ENCODE measurements around the gene PARS2. TPM values are rescaled to one million over a fixed set of nuclear protein-coding genes. Genes with fewer than 3 reads are reported as not detected.
A peak's percentile ranks its signal among the peaks of the same experiment; 100 is the strongest.

The PARS2 gene
- total RNA-seq, 1 experiment from 2014 or later = 10.2 TPM

- H3K27ac Mint-ChIP-seq = 0 out of 7 replicates have a peak overlapping the region, but pooled peaks of 1 of the 3 experiments have one; percentile 57
- Histone ChIP-seq H3K9ac (ENCODE audit: extremely low read depth, insufficient read length, low read length) (no peak overlapping the region), H2BK120ac (ENCODE audit: low read depth, low read length, poor library complexity, severe bottlenecking) (no peak overlapping the region), H3K23ac (ENCODE audit: insufficient read length, low read depth, low read length) (no peak overlapping the region), H2BK15ac (ENCODE audit: low read depth, low read length) (no peak overlapping the region), H4K5ac (ENCODE audit: insufficient read length, low read depth, low read length) (no peak overlapping the region), H2BK20ac (ENCODE audit: low read depth, low read length, poor library complexity, severe bottlenecking) (no peak overlapping the region), H3K27me3 (ENCODE audit: insufficient read depth, low read length) (no peaks in the 10 kb centered on the region), H3K4ac (ENCODE audit: low read depth, low read length) (no peak overlapping the region), H3K56ac (ENCODE audit: insufficient read length, low read depth, low read length) (no peak overlapping the region), H4K8ac (replicated peaks; ENCODE audit: insufficient read length, low read depth, low read length) (no peak overlapping the region), H3K79me1 (ENCODE audit: insufficient read depth, low read depth, low read length, poor library complexity, severe bottlenecking) (no peaks in the 10 kb centered on the region), H4K91ac (ENCODE audit: insufficient read length, low read depth, low read length) (no peak overlapping the region), H2BK12ac (ENCODE audit: insufficient read length, low read depth, low read length) (no peak overlapping the region), H4K20me1 (ENCODE audit: control insufficient read depth, insufficient read depth, insufficient read length) (no peaks in the 10 kb centered on the region), H3K18ac (ENCODE audit: insufficient read length, low read depth, low read length) (no peak overlapping the region), H3K14ac (ENCODE audit: insufficient read depth, low read length) (no peak overlapping the region), H3K27ac (ENCODE audit: insufficient read length, low read depth, low read length) (no peak overlapping the region), H2AK5ac (ENCODE audit: insufficient read length, low read length) (no peak overlapping the region), H3K9me3 (ENCODE audit: control insufficient read depth, low read depth, low read length) (no peaks in the 10 kb centered on the region), H3K79me2 (ENCODE audit: insufficient read depth, low read length) (no peaks in the 10 kb centered on the region), H2AFZ (ENCODE audit: low read length) (no peak overlapping the region), H3K4me1 (ENCODE audit: insufficient read depth, low read length) (no peaks in the 10 kb centered on the region), H2BK5ac (ENCODE audit: insufficient read length, low read length) (no peak overlapping the region), H3K4me2 (ENCODE audit: insufficient read depth, insufficient read length, low read length) (no peak overlapping the region), H3T11ph (ENCODE audit: low read length) (no peak overlapping the region), H3K23me2 (ENCODE audit: insufficient read length, low read depth, low read length, poor library complexity, severe bottlenecking) (no peaks in the 10 kb centered on the region)
- H3K9me3 Mint-ChIP-seq = peaks cover 0 to 3% of the 10 kb centered on the region in 2 experiments; a peak in 1 of 5 replicates
- H3K4me3 Mint-ChIP-seq = no peak overlapping the region
- H3K4me1 Mint-ChIP-seq = peaks cover 15 to 19% of the 10 kb centered on the region in 2 experiments
- H3K36me3 Mint-ChIP-seq (ENCODE audit: insufficient read depth in 1 of 3, low read depth in 3 of 3) = no peaks in the 10 kb centered on the region; a peak in 1 of 7 replicates
- H3K27me3 Mint-ChIP-seq (ENCODE audit: low read depth) = peaks cover 2% of the 10 kb centered on the region; the same call in 1 of the 2 replicates
- no peak for TF ChIP-seq CTCF (conservative IDR thresholded peaks at IDR 0.05)
- no CpG with 5 or more reads among the region's 6 CpGs for WGBS (ENCODE audit: extremely low coverage, insufficient read length, low lambda C conversion rate)
- no peak for DNase-seq
These were observed 13.7 kb downstream of the PARS2 start for GRCh38 chr1:54750596-54750995.
